NB4 (cell line): Measurements from ENCODE around the gene QSOX2.

Source experiments
- DNase-seq: peaks from one replicate; pipeline ENCODE4 v3.0.0; 2010; ENCODE audit warnings: low read depth
- H3K4me3 ChIP-seq: one replicate; pipeline ENCODE4 v1.5.1; 2011; ENCODE audit warnings: mild to moderate bottlenecking, low read depth, low read length, moderate library complexity
- MYC ChIP-seq: IDR thresholded peaks from 2 replicates; pipeline ENCODE4 v1.6.1; 2011; ENCODE audit warnings: low read depth, low read length
- POLR2A ChIP-seq: IDR thresholded peaks from 2 replicates; pipeline ENCODE4 v1.6.1; 2011; ENCODE audit warnings: mild to moderate bottlenecking; ENCODE audit not compliant: insufficient read length; ENCODE audit errors: extremely low read depth
- TF ChIP-seq, protein P1 (sequence below): IDR thresholded peaks from one replicate; pipeline ENCODE4 v1.5.1; 2012; ENCODE audit warnings: low read depth, low read length
- TF ChIP-seq, protein P2 (sequence below): IDR thresholded peaks from 2 replicates; pipeline ENCODE4 v1.6.1; 2011; ENCODE audit warnings: low read depth, low read length

Gene QSOX2

DNA sequence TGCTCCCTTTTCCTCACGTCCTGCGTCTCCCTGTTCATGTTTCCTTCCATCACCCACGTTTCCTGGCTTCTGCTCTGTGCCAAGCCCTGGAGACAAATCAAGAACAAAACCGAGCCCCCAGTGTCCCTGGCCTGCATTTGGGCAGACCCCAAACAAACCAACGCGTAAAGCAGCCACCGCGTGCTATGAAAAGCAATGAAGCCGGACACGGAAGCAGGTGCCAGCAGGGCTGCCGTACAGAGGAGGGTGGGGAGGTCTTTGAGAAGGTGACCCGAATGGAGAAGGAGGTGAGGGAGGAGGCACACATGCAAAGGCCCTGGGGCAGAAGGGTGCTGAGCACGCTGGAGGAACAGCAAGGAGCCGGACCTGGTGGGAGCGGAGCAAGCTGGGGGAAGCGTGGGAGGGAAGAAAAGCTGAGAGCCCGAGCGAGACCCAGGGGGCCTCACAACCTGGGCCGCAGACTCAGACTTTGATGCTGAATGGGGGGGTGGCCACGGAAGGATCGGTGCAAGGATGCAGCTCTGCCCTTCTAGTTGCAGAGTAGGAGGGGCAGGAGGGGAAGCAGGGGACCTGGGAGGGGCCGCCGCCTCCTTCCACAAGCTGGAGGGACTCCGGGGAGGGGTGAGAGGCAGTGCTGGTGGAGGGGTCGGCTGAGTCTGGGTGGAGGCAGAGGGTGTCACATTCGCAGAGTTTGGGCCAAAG, 1.4 kb upstream of the QSOX2 start:
- TF ChIP-seq, protein P1, sequence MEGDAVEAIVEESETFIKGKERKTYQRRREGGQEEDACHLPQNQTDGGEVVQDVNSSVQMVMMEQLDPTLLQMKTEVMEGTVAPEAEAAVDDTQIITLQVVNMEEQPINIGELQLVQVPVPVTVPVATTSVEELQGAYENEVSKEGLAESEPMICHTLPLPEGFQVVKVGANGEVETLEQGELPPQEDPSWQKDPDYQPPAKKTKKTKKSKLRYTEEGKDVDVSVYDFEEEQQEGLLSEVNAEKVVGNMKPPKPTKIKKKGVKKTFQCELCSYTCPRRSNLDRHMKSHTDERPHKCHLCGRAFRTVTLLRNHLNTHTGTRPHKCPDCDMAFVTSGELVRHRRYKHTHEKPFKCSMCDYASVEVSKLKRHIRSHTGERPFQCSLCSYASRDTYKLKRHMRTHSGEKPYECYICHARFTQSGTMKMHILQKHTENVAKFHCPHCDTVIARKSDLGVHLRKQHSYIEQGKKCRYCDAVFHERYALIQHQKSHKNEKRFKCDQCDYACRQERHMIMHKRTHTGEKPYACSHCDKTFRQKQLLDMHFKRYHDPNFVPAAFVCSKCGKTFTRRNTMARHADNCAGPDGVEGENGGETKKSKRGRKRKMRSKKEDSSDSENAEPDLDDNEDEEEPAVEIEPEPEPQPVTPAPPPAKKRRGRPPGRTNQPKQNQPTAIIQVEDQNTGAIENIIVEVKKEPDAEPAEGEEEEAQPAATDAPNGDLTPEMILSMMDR, result no peak
- TF ChIP-seq, protein P2, sequence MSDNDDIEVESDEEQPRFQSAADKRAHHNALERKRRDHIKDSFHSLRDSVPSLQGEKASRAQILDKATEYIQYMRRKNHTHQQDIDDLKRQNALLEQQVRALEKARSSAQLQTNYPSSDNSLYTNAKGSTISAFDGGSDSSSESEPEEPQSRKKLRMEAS, result no peak
- TF ChIP-seq POLR2A (no peak), MYC (no peak)
- DNase-seq, result no peak
- no peak overlapping the region for H3K4me3 ChIP-seq

DNA sequence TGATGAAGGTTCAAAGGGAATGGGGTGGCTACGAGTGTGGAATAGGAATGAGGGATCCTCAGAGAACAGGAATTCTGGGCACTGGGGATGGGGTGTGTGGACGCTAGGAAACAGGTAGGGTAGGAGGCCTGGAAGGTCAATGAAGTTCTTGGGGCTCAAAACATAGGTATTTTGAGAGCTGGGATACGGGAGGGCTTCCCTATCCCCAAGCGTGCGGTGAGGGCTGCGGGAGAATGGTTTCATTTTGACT, 718 bp downstream of the QSOX2 start:
- TF ChIP-seq, protein P1, result no peak
- no peak for TF ChIP-seq MYC
- TF ChIP-seq, protein P2, result no peak
- TF ChIP-seq POLR2A, result no peak
- DNase-seq, result no peak

DNA sequence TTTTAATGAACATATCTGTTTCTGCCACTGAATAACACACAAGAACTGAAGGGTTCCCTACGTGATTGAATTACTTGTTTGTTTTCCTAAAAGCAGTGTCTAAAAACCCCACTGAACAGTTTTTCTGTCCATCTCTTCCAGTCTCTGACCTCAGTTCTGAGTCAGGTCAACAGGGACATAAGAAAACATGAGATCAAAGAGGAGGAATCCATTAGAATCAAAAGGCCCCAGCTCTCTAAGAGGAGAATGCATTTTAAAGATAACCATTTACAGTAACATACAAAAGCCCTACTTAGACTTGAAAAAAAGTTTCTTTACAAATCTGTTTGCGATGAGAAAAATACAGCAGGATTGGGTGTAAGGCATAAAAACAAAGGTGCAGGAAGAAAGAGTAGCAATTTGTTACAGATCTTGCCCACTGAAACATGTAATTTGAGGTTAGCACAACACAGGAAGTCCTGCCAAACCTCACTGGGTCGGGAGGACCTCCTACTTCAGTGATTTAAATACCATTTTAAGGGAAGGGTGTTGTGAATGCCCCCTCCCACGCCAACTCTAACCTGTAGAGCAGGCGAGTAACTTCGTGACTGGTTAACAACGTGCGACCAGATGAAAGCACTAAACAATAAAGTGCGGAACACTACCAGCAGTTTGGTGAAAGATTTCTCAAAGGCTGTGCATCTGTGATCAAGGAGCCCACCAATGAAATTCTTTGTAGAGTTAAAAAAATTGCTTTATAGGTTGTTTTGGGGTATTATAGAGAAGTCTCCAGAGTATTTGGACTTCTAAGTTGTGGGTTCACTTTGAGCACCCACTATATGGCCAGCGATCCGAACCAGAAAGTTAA, 1.3 kb downstream of the QSOX2 start:
- DNase-seq, result peak; percentile 70
- TF ChIP-seq POLR2A, result no peak
- TF ChIP-seq, protein P1, result no peak
- no peak for TF ChIP-seq MYC
- TF ChIP-seq, protein P2, result no peak
- H3K4me3 ChIP-seq, result peak overlapping the region; percentile 74

More for the DNA sequence above, 718 bp downstream of the QSOX2 start:
- H3K4me3 ChIP-seq, result peak overlapping the region; percentile 74

DNA sequence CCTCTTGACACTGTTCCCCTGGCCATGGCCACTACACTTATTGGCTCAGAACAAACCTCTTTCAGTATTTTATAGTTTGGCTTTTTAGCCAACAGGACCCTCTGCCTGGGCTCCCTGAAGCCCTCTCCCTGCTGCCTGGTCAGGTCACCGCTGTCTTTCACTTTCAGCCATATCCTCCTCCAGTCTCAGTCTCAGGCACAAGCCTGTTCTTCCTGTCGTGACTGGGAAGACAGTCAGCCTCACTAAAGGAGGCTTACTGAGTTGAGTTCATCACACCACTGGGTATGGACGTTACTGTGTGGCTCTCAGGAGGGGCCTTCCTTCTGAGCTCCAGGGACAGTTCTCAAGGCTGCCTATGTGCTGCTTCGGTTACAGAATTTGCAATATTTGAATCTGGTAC, 2.0 kb downstream of the QSOX2 start:
- no peak overlapping the region for H3K4me3 ChIP-seq
- TF ChIP-seq, protein P1, result no peak
- TF ChIP-seq, protein P2, result no peak
- no peak for TF ChIP-seq MYC
- DNase-seq, result no peak

DNA sequence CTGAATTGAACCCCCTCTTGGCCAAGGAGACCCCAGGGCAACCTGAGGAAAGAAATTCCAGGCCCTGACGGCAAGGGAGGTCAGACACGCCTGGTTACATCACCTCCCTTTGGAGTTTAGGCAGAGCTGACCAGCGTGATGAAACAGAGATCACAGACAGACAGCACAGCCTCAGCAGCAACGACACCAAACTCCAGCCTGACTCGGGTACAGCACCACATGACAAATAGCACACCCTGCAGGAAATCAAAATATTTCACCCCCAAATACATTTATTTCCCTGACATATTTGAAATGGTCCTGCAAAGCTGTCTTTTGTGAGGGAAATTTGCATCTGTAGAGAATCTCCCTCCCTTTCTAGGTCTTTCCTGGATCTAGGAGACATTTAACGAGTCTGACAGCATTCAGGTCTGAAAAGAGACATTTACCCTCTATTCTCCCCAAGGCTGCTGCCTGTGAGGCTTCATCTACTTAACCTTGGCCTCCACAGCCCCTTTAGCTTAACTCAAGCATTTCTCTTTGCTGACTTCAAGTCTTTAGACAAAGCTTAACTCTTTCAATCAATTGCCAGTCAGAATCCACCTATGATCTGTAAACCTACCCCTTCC, 2.6 kb downstream of the QSOX2 start:
- DNase-seq, result no peak
- TF ChIP-seq MYC (no peak), POLR2A (no peak)
- TF ChIP-seq, protein P1, result no peak
- TF ChIP-seq, protein P2, result no peak
- H3K4me3 ChIP-seq, result no peak overlapping the region
